ENCODE measurements around the gene PCSK7. TPM values are rescaled to one million over a fixed set of nuclear protein-coding genes. Genes with fewer than 3 reads are reported as not detected.

The PCSK7 gene
- total RNA-seq, 2 experiments from 2014 or later: 98.8 to 107 TPM

- peaks cover 41% of the 10 kb centered on the region for H3K4me1 Mint-ChIP-seq (ENCODE audit: low read depth)
- H3K4me3 Mint-ChIP-seq: peak overlapping the region; percentile 94
- intact Hi-C loops (cut with micrococcal nuclease): no loop called here
- no peak for TF ChIP-seq CTCF (IDR thresholded peaks at IDR 0.05)
- no peak for DNase-seq
- H3K27ac Mint-ChIP-seq: peak overlapping the region; percentile 98
- no peak for ATAC-seq
- no peaks in the 10 kb centered on the region for H3K27me3 Mint-ChIP-seq
- POLR2A ChIA-PET: interaction anchor here (1.0 to 4.0 kb wide), 6 partner anchors 8 to 588 kb away, joined by 4 to 29 read pairs (median 7); partner anchors contain the start of genes PAFAH1B2 and SIDT2
- peaks cover 42% of the 10 kb centered on the region for H3K36me3 Mint-ChIP-seq (ENCODE audit: low read depth)
- CTCF ChIA-PET: interaction anchor here (1.2 to 11.6 kb wide), 4 partner anchors 8 to 585 kb away, joined by 3 to 125 read pairs (median 4); partner anchors contain the start of genes PAFAH1B2 and SIDT2
- H3K9me3 Mint-ChIP-seq: no peaks in the 10 kb centered on the region
These were observed 2.5 kb downstream of the PCSK7 start for GRCh38 chr11:117229411-117229810.

DNA sequence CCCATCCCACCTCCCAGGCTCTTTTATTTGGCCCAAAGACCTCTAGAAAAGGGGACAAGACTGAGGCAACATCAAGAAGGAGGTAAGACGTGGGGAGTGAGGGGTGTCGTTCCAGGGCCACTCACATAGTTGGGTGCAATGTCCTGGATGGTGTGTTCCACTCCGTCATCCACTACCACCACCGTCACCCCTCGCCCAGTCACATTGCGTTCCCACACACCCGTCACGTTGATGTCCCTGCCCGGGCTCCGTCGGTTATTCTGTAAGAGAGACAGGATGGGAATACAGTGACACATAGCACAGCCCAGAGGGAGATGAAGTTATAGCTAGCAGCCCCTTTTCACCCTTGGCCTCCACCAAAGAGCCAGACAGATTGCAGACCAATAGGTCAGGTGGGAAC lies 3.8 kb downstream of the PCSK7 start:
- Mint-ChIP-seq H3K9me3 (no peaks in the 10 kb centered on the region), H3K27ac (peak overlapping the region; percentile 76), H3K27me3 (no peaks in the 10 kb centered on the region), H3K4me1 (ENCODE audit: low read depth) (peaks cover 29% of the 10 kb centered on the region), H3K4me3 (no peak overlapping the region), H3K36me3 (ENCODE audit: low read depth) (peaks cover 52% of the 10 kb centered on the region)
- ChIA-PET POLR2A (no interaction called here), CTCF (interaction anchor here (1.0 to 11.6 kb wide), 10 partner anchors 9 to 441 kb away, joined by 3 to 125 read pairs (median 6); partner anchors contain the start of genes PAFAH1B2, SIDT2 and ZPR1)
- intact Hi-C loops (cut with micrococcal nuclease): no loop called here
- ATAC-seq (no peak), DNase-seq (no peak)
- TF ChIP-seq CTCF (IDR thresholded peaks at IDR 0.05): no peak

DNA sequence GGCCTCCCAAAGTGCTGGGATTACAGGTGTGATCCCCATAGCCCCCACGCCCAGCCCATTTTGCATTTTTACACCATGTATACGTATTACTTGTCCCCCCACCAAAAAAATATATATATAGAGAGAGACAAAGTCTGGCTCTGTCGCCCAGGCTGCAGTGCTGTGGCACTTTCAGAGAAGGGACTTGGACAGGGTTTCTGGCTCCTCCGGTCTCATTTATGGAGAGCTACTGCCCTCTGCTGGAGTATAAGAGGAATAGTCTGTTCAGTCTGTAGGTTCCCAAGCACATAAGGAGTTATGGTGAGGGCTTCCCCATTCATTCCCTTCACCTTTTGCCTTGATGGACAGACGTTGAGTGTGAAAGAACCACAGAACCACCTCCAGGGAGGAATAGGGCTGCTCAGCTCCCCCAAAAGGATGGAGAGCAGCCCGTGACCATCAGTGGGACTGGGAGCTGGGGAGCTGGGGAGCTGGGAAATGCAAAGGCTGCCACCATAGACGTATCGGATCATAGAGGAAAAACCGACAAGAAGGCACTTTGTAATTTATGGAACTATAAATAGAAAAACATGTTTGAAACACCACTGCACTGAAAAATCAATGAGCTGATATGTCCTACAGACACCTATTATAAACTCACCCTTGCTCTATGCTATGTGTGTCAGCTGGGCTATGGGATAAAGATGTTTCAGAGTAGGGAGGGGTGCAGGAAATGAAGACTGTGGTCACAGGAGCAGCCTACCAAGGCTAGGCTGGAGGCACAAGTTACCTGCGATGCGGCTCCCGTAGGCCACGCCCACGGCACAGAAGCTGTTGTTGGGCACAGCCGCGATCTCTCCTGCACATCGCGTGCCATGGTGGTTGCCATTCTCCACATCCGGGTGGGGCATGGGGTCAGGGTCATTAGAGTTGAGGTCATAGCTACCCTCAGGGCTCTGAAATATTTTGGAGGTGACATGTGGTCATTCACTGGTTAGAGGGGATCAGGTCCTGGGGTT lies 5.2 kb downstream of the PCSK7 start:
- H3K27me3 Mint-ChIP-seq: no peaks in the 10 kb centered on the region
- intact Hi-C loops (cut with micrococcal nuclease): no loop called here
- peak; percentile 51 for DNase-seq
- ChIA-PET POLR2A (interaction anchor here (1.3 to 1.9 kb wide), 3 partner anchors 46 to 82 kb away, joined by 4 read pairs; partner anchors contain the start of gene SIDT2), CTCF (interaction anchor here (0.7 to 11.6 kb wide), 32 partner anchors 8 to 494 kb away, joined by 3 to 125 read pairs (median 4); partner anchors contain the start of genes SIDT2 and ZPR1)
- peak; percentile 86 for TF ChIP-seq CTCF (IDR thresholded peaks at IDR 0.05)
- peak overlapping the region; percentile 20 for H3K27ac Mint-ChIP-seq
- H3K4me1 Mint-ChIP-seq (ENCODE audit: low read depth): peaks cover 29% of the 10 kb centered on the region
- peaks cover 60% of the 10 kb centered on the region for H3K36me3 Mint-ChIP-seq (ENCODE audit: low read depth)
- H3K4me3 Mint-ChIP-seq: no peak overlapping the region
- H3K9me3 Mint-ChIP-seq: no peaks in the 10 kb centered on the region
- peak; percentile 48 for ATAC-seq

DNA sequence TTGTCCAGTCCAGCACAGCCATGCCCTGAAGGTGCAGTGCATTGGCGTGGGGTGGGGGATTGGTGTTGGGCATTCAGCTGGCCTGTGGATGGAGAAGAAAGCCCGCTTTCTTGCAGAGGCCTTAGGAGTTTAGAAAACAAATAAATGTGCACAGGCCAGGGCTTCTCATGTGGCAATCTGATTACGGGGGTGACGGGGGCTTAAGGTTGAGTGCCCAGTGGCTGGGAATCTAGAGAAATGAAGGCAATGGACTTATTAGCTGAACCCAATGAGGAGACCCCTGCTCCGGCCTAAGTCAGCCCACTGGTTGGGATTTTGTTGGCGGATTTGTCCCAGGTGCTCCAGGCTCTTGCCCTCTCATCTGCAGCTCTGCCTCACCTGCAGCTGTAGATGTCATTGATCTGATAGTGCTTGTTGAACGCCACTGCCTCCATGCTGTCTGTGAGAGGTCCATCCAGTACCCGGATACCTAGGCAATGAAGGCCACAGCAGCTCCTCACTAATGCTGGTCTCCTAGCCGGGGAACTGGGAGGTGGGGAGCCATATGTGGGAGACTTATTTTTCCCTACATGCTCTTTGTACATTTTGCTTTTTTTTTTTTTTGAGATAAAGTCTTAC lies 6.2 kb downstream of the PCSK7 start:
- Mint-ChIP-seq H3K27me3 (no peaks in the 10 kb centered on the region), H3K36me3 (ENCODE audit: low read depth) (peaks cover 62% of the 10 kb centered on the region), H3K4me3 (no peak overlapping the region), H3K4me1 (ENCODE audit: low read depth) (peaks cover 29% of the 10 kb centered on the region), H3K9me3 (no peaks in the 10 kb centered on the region), H3K27ac (no peak overlapping the region)
- CTCF ChIA-PET: interaction anchor here (0.9 to 11.6 kb wide), 13 partner anchors 7 to 493 kb away, joined by 3 to 125 read pairs (median 6); partner anchors contain the start of genes PAFAH1B2 and SIDT2
- DNase-seq (no peak), ATAC-seq (no peak)
- intact Hi-C loops (cut with micrococcal nuclease): no loop called here
- TF ChIP-seq CTCF (IDR thresholded peaks at IDR 0.05): no peak
- POLR2A ChIA-PET: interaction anchor here (0.7 to 1.9 kb wide), 4 partner anchors 45 to 1825 kb away, joined by 3 to 4 read pairs (median 4); partner anchors contain the start of gene SIDT2
